Ishikawa (cell line): ENCODE measurements around the gene SYNPO.
A peak's percentile ranks its signal among the peaks of the same experiment; 100 is the strongest.

ENCODE experiments used
- CEBPB ChIP-seq: IDR thresholded peaks from 2 replicates; pipeline ENCODE4 v1.6.1; 2012
- CREB1 ChIP-seq: IDR thresholded peaks from 2 replicates; pipeline ENCODE4 v1.6.1; 2012; ENCODE audit warnings: low read depth
- EGR1 ChIP-seq: IDR thresholded peaks from 2 replicates; pipeline ENCODE4 v1.6.1; 2012
- EP300 ChIP-seq: IDR thresholded peaks from 2 replicates; pipeline ENCODE4 v1.6.1; 2012; ENCODE audit warnings: borderline replicate concordance
- FOXM1 ChIP-seq: IDR thresholded peaks from 2 replicates; pipeline ENCODE4 v1.6.1; 2012; ENCODE audit warnings: low read depth, borderline replicate concordance
- NFIC ChIP-seq: IDR thresholded peaks from 2 replicates; pipeline ENCODE4 v1.6.1; 2012
- RAD21 ChIP-seq: IDR thresholded peaks from 2 replicates; pipeline ENCODE4 v1.6.1; 2012; ENCODE audit warnings: low read depth
- TAF1 ChIP-seq: IDR thresholded peaks from 2 replicates; pipeline ENCODE4 v1.6.1; 2012; ENCODE audit warnings: low read depth, mild to moderate bottlenecking
- TCF12 ChIP-seq: IDR thresholded peaks from 2 replicates; pipeline ENCODE4 v1.6.1; 2012; ENCODE audit warnings: low read depth
- TEAD4 ChIP-seq: IDR thresholded peaks from 2 replicates; pipeline ENCODE4 v1.6.1; 2012
- YY1 ChIP-seq: IDR thresholded peaks from 2 replicates; pipeline ENCODE4 v1.6.1; 2012; ENCODE audit warnings: low read depth
- ZBTB7A ChIP-seq: IDR thresholded peaks from 2 replicates; pipeline ENCODE4 v1.6.1; 2012; ENCODE audit warnings: low read depth
- TF ChIP-seq, protein P1 (sequence below): IDR thresholded peaks from 2 replicates; pipeline ENCODE4 v1.6.1; 2012
- TF ChIP-seq, protein P2 (sequence below): IDR thresholded peaks from 2 replicates; pipeline ENCODE4 v1.6.1; 2012; ENCODE audit warnings: low read depth, mild to moderate bottlenecking
- TF ChIP-seq, protein P3 (sequence below): IDR thresholded peaks from 2 replicates; pipeline ENCODE4 v1.6.1; 2012

Gene SYNPO

DNA sequence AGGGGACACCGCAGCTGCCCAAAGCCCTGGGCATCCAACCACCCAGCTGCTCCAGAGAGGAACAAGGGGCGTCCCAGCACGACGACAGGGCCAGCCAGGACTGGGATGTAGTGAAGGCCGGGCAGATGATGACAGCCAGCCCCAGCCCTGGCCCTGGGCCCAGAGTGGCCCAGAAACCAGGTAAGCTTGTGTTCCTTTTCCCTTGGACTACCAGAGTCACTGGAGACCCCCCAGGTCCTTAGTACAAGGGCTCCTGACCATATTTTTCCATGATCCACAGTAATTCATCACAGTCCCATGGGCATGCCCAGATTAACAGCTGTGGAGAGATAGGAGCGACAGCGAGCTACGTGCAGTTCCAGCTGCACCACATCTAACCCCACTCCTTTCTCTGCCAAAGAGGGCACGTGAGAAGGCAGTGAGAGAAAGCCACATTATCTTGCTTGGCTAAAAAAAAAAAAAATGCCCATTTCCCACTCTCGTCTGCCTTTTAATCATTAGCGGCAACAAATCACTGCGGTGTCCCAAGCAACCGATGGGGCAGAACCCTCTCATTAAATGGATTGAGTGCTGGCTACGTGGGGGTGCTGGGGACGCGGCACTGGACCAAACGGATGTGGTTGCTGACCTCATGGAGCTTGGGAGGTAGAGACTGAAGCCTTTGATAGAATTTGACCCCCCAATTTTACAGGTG is 21.7 kb upstream of the SYNPO start:
- TF ChIP-seq NFIC (peak; percentile 53), EP300 (peak; percentile 58; the same call in 1 of the 2 replicates), EGR1 (no peak), TCF12 (peak; percentile 55; the same call in 1 of the 2 replicates)

DNA sequence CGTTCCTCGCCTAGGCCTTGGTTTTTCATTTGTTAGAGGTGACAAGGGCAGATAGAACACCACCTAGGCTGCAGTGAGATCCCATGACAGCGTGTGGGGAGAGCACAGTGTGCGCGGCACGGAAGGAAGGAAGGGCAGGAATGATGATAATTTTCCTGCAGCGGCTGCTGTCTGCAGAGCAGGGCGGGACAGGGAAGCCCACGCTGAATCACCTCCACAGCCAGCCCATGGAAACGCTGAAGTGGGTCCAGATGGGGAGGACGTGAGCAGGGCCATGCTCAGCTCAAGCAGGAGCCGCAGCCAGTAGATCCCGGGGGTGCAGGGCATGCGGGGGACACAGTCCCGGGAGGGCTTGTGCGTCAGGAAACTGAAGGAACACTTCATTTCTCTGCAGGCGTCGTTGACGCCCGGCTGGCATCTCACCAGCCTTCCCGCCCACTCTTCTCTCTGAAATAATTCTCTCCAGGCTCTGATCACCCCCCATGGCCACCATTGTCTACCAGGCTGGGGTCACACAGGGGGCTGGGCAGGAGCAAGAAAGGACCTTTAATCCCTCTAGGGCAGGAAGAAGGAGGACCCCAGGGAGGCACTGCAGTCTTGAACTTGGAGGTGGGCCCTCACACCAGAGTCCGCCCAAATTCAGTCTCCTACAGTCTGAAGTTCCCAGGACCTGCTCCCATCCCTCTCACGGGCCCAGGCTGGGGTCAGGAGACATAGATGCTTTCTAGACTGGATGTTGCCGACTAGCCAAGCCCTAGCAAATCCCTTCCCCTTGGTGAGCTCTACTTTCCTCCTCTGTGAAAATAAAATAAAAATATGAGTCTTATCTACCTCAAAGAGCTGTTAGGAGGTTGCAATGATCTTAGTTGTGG is 20.9 kb upstream of the SYNPO start:
- TF ChIP-seq ZBTB7A = no peak; the same call in 1 of the 2 replicates
- no peak for TF ChIP-seq CEBPB
- no peak for TF ChIP-seq CREB1
- TF ChIP-seq NFIC = peak; percentile 65
- peak; percentile 31; the same call in 1 of the 2 replicates for TF ChIP-seq TEAD4
- TF ChIP-seq, protein P1, sequence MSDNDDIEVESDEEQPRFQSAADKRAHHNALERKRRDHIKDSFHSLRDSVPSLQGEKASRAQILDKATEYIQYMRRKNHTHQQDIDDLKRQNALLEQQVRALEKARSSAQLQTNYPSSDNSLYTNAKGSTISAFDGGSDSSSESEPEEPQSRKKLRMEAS = peak; percentile 24; the same call in 1 of the 2 replicates
- TF ChIP-seq TCF12 = no peak
- TF ChIP-seq, protein P2, sequence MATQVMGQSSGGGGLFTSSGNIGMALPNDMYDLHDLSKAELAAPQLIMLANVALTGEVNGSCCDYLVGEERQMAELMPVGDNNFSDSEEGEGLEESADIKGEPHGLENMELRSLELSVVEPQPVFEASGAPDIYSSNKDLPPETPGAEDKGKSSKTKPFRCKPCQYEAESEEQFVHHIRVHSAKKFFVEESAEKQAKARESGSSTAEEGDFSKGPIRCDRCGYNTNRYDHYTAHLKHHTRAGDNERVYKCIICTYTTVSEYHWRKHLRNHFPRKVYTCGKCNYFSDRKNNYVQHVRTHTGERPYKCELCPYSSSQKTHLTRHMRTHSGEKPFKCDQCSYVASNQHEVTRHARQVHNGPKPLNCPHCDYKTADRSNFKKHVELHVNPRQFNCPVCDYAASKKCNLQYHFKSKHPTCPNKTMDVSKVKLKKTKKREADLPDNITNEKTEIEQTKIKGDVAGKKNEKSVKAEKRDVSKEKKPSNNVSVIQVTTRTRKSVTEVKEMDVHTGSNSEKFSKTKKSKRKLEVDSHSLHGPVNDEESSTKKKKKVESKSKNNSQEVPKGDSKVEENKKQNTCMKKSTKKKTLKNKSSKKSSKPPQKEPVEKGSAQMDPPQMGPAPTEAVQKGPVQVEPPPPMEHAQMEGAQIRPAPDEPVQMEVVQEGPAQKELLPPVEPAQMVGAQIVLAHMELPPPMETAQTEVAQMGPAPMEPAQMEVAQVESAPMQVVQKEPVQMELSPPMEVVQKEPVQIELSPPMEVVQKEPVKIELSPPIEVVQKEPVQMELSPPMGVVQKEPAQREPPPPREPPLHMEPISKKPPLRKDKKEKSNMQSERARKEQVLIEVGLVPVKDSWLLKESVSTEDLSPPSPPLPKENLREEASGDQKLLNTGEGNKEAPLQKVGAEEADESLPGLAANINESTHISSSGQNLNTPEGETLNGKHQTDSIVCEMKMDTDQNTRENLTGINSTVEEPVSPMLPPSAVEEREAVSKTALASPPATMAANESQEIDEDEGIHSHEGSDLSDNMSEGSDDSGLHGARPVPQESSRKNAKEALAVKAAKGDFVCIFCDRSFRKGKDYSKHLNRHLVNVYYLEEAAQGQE = no peak
- no peak for TF ChIP-seq YY1
- no peak for TF ChIP-seq RAD21
- TF ChIP-seq TAF1 = no peak
- TF ChIP-seq FOXM1 = 0 out of 2 replicates have a peak, but pooled peaks have one; percentile 24
- peak; percentile 65 for TF ChIP-seq EP300
- TF ChIP-seq, protein P3, sequence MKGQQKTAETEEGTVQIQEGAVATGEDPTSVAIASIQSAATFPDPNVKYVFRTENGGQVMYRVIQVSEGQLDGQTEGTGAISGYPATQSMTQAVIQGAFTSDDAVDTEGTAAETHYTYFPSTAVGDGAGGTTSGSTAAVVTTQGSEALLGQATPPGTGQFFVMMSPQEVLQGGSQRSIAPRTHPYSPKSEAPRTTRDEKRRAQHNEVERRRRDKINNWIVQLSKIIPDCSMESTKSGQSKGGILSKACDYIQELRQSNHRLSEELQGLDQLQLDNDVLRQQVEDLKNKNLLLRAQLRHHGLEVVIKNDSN = no peak
- TF ChIP-seq EGR1 = peak; percentile 76

DNA sequence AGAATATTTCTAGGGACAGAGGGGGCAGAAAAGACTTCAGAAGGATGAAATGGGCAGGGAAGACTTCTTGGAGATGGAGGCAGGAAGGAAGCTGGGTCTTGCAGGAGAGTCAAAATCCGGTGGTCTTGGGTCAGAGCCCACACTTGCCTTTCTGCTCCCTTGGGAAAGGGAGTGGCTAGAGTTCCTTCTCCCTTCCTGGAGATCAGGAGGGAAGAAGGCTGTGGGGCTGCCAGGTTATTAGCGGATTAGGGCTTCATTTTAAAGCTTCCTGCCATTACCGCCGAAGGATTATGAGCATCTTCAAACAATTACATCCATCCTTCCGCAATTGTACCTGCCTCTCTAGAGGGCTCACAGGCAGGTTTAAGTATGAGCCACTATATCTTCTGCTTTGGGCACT is 19.2 kb upstream of the SYNPO start:
- TF ChIP-seq TAF1 (no peak), TCF12 (no peak)

DNA sequence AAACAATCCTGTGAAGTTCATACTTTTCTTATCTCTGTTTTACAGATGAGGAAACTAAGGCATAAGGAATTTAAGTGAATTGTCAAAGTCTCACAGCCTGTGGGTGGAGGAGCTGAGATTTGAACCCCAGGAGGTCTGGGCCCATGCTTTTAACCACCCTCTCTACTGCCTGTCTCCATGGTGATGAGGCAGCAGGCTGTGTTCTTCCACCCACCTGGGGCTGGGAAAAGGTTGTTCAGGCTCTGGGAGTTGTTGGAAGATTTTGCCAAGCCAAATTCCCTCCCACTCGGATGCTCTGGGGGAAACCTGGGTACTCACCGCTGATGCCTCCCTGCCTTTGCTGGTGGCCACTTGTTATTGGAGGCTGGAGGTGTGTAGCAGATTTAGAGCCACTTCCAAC is 18.3 kb upstream of the SYNPO start:
- 0 out of 2 replicates have a peak, but pooled peaks have one; percentile 39 for TF ChIP-seq EGR1
- TF ChIP-seq TCF12 = no peak
- TF ChIP-seq NFIC = no peak

DNA sequence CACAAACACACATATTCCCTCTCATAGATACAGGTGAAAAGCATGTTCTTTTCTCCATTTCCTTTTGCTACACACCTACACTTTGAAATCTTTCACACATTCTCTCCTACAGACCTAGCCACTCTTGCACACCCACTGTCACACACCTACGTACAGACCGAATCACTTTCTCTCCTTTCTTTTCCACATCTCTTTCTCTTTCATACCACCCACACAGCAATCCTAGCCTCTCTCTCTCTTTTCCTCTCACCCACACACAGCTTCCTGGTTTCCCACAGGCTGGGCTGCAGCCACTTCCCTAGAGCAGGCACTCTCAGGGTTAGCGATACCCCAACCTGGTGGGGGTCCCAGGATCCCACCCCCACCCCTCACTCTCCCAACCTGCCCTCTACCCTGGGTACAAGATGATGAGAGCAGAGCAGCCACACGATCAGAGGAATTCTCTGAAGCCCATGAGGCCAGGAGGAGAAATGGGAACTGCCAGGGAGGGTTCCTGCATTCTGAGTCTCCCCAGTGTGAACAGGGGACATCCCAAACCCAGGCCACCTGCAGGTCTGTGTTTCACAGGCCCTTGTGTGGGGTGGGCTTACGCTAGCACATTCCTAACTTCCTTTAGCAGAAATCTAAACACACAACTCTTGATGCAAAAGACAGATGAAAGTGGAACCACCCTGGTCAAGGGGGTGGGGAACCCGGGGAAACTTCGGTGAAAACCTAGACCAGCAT is 17.1 kb upstream of the SYNPO start:
- TF ChIP-seq EGR1 = peak; percentile 62
- TF ChIP-seq, protein P2 = no peak

DNA sequence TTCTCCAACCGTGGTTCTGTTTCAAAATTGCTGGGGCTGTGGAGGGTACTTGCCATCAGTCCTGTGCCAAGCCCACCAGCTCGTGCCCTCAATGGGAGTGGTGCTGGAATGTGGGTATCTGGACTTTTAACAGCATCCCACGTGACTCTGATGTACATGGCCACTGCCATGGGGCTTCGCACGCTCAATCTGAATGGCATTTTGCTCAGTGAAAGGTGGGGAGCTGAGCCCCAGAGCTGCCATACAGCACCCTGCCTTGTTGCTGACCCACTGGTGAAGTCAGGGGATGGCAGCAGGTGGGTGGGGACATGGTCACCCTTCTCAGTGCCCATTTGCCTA is 16.6 kb upstream of the SYNPO start:
- no peak for TF ChIP-seq TAF1
- TF ChIP-seq, protein P3 = 0 out of 2 replicates have a peak, but pooled peaks have one; percentile 6
